GM23338 (cell line): ENCODE results near the gene WNT1. TPM values are rescaled to one million over a fixed set of nuclear protein-coding genes. Genes with fewer than 3 reads are reported as not detected.

ENCODE experiments used
- ATAC-seq: fragments of 200-7000 bp; cut with Tn5 transposase; 3 replicates; pipeline ENCODE4 v1.9.1; 2020
- DNase-seq: peaks from one replicate; pipeline ENCODE4 v3.0.0-alpha.2; 2015; ENCODE audit warnings: low spot score
- H2AFZ ChIP-seq: fragments of 200-600 bp; sonication (generic); 2 replicates; pipeline ENCODE4 v1.8.0; 2016; ENCODE audit warnings: antibody characterized with exemption, mild to moderate bottlenecking, moderate library complexity
- H3F3A ChIP-seq: fragments of 200-600 bp; sonication (generic); replicated peaks from 2 replicates; pipeline ENCODE4 v1.8.0; 2017; ENCODE audit warnings: antibody characterized with exemption, mixed run types, low read depth
- H3K27ac ChIP-seq: fragments of 200-600 bp; sonication (generic); 2 replicates; pipeline ENCODE4 v1.6.1; 2016; ENCODE audit warnings: low read depth
- H3K27me3 ChIP-seq: fragments of 200-600 bp; sonication (generic); 2 replicates; pipeline ENCODE4 v1.8.0; 2016; ENCODE audit warnings: mild to moderate bottlenecking, mixed run types, moderate library complexity; ENCODE audit not compliant: insufficient read depth
- H3K36me3 ChIP-seq: fragments of 200-600 bp; sonication (generic); 2 replicates; pipeline ENCODE4 v1.8.0; 2016; ENCODE audit warnings: mild to moderate bottlenecking; ENCODE audit not compliant: insufficient read depth
- H3K4me1 ChIP-seq: fragments of 200-600 bp; sonication (generic); 2 replicates; pipeline ENCODE4 v1.8.0; 2016; ENCODE audit warnings: mild to moderate bottlenecking, moderate library complexity; ENCODE audit not compliant: insufficient read depth
- H3K4me2 ChIP-seq: fragments of 200-600 bp; sonication (generic); 2 replicates; pipeline ENCODE4 v1.7.1; 2017; ENCODE audit warnings: mixed run types
- H3K4me3 ChIP-seq: fragments of 200-600 bp; sonication (generic); 2 replicates; pipeline ENCODE4 v1.6.1; 2016; ENCODE audit warnings: mixed run types
- H3K79me2 ChIP-seq: fragments of 200-600 bp; sonication (generic); replicated peaks from 2 replicates; pipeline ENCODE4 v1.8.0; 2017; ENCODE audit warnings: mild to moderate bottlenecking; ENCODE audit not compliant: insufficient read depth
- H3K9me2 ChIP-seq: fragments of 200-600 bp; sonication (generic); 2 replicates; pipeline ENCODE4 v1.8.0; 2017; ENCODE audit not compliant: insufficient read depth
- H4K20me1 ChIP-seq: fragments of 200-600 bp; sonication (generic); replicated peaks from 2 replicates; pipeline ENCODE4 v1.8.0; 2017; ENCODE audit warnings: mild to moderate bottlenecking; ENCODE audit not compliant: insufficient read depth
- H3K27ac Mint-ChIP-seq: 2 replicates; pipeline ENCODE4 v1.8.0; 2020; ENCODE audit warnings: inconsistent platforms, mild to moderate bottlenecking, moderate library complexity, mixed read lengths
- H3K27me3 Mint-ChIP-seq: 3 replicates; pipeline ENCODE4 v1.8.0; 2022; ENCODE audit warnings: low read depth, mild to moderate bottlenecking, moderate library complexity, mixed read lengths, inconsistent platforms; ENCODE audit not compliant: insufficient read depth, poor library complexity
- H3K36me3 Mint-ChIP-seq: 3 replicates; pipeline ENCODE4 v1.8.0; 2021; ENCODE audit warnings: low read depth, mild to moderate bottlenecking, inconsistent platforms, moderate library complexity, mixed read lengths
- H3K4me1 Mint-ChIP-seq: 3 replicates; pipeline ENCODE4 v1.8.0; 2020; ENCODE audit warnings: mild to moderate bottlenecking, inconsistent platforms, mixed read lengths
- H3K4me3 Mint-ChIP-seq: 3 replicates; pipeline ENCODE4 v1.8.0; 2021; ENCODE audit warnings: moderate library complexity, mild to moderate bottlenecking, inconsistent platforms, mixed read lengths
- H3K9me3 Mint-ChIP-seq: 3 replicates; pipeline ENCODE4 v1.8.0; 2020; ENCODE audit warnings: moderate library complexity, mild to moderate bottlenecking, inconsistent platforms, mixed read lengths
- CREB1 ChIP-seq: fragments of 250-450 bp; sonication (Bioruptor Pico); IDR thresholded peaks from 2 replicates; pipeline ENCODE4 v1.5.0; 2020; ENCODE audit warnings: low read depth, mild to moderate bottlenecking, moderate library complexity
- CTCF ChIP-seq, 2 experiments: fragments of 200-600 bp in 1 of 2; sonication (generic) in 1 of 2; conservative IDR thresholded peaks; 2 replicates each; pipeline versions ENCODE4 v1.5.1 to v1.6.1; 2016 to 2017; ENCODE audit warnings: antibody characterized with exemption in 2 of 2, low read depth in 2 of 2, mild to moderate bottlenecking in 2 of 2, moderate library complexity in 1 of 2
- EZH2 ChIP-seq: fragments of 200-600 bp; sonication (generic); IDR thresholded peaks from one replicate; pipeline ENCODE4 v1.8.0; 2017; ENCODE audit warnings: antibody characterized with exemption, mild to moderate bottlenecking, low read depth; ENCODE audit not compliant: unreplicated experiment
- EZH2phosphoT487 ChIP-seq: fragments of 200-600 bp; sonication (generic); IDR thresholded peaks from one replicate; pipeline ENCODE4 v1.8.1; 2018; ENCODE audit warnings: antibody characterized with exemption; ENCODE audit not compliant: unreplicated experiment
- NANOG ChIP-seq: IDR thresholded peaks from 2 replicates; pipeline ENCODE4 v1.6.1; 2016; ENCODE audit warnings: antibody characterized with exemption, borderline replicate concordance
- ZNF114 ChIP-seq: fragments of 250-450 bp; sonication (Bioruptor Pico); IDR thresholded peaks from 2 replicates; pipeline ENCODE4 v1.5.0; 2020; ENCODE audit warnings: mild to moderate bottlenecking, moderate library complexity
- polyA plus RNA-seq: library from polyadenylated mRNA; unstranded; fragments of >200 nt; fragmentation: Nextera tagmentation; extraction: Ambion mirVana; gene quantifications from 2 replicates; pipeline ENCODE4 v1.2.1, GENCODE V29; 2016
- total RNA-seq: library from RNA; depleted of rRNA; stranded (reverse); fragments of >200 nt; shearing (Covaris generic); gene quantifications from 2 replicates; pipeline ENCODE4 v1.2.3, GENCODE V29; 2014
- TF ChIP-seq, protein P1 (sequence below): IDR thresholded peaks from one replicate; pipeline ENCODE4 v1.6.1; 2018; ENCODE audit warnings: antibody characterized with exemption; ENCODE audit not compliant: unreplicated experiment
- TF ChIP-seq, protein P2 (sequence below): fragments of 250-450 bp; sonication (Bioruptor Pico); IDR thresholded peaks from 2 replicates; pipeline ENCODE4 v1.5.0; 2020; ENCODE audit warnings: mild to moderate bottlenecking, moderate library complexity

The WNT1 gene
- total and polyA plus RNA-seq, 2 experiments from 2014 or later: not detected

- Histone ChIP-seq H3K4me3 (no peak overlapping the region), H3K36me3 (no peaks in the 10 kb centered on the region)
- no peak for TF ChIP-seq NANOG
- TF ChIP-seq ZNF114 (CRISPR knock-in tag): no peak
- TF ChIP-seq CREB1: no peak
- TF ChIP-seq, protein P1, sequence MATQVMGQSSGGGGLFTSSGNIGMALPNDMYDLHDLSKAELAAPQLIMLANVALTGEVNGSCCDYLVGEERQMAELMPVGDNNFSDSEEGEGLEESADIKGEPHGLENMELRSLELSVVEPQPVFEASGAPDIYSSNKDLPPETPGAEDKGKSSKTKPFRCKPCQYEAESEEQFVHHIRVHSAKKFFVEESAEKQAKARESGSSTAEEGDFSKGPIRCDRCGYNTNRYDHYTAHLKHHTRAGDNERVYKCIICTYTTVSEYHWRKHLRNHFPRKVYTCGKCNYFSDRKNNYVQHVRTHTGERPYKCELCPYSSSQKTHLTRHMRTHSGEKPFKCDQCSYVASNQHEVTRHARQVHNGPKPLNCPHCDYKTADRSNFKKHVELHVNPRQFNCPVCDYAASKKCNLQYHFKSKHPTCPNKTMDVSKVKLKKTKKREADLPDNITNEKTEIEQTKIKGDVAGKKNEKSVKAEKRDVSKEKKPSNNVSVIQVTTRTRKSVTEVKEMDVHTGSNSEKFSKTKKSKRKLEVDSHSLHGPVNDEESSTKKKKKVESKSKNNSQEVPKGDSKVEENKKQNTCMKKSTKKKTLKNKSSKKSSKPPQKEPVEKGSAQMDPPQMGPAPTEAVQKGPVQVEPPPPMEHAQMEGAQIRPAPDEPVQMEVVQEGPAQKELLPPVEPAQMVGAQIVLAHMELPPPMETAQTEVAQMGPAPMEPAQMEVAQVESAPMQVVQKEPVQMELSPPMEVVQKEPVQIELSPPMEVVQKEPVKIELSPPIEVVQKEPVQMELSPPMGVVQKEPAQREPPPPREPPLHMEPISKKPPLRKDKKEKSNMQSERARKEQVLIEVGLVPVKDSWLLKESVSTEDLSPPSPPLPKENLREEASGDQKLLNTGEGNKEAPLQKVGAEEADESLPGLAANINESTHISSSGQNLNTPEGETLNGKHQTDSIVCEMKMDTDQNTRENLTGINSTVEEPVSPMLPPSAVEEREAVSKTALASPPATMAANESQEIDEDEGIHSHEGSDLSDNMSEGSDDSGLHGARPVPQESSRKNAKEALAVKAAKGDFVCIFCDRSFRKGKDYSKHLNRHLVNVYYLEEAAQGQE: no peak
- TF ChIP-seq EZH2: no peak
- no peak for TF ChIP-seq CTCF (conservative IDR thresholded peaks at IDR 0.05; ENCODE audit: low read depth in 2 of 2)
- TF ChIP-seq EZH2phosphoT487: no peak
- TF ChIP-seq, protein P2, sequence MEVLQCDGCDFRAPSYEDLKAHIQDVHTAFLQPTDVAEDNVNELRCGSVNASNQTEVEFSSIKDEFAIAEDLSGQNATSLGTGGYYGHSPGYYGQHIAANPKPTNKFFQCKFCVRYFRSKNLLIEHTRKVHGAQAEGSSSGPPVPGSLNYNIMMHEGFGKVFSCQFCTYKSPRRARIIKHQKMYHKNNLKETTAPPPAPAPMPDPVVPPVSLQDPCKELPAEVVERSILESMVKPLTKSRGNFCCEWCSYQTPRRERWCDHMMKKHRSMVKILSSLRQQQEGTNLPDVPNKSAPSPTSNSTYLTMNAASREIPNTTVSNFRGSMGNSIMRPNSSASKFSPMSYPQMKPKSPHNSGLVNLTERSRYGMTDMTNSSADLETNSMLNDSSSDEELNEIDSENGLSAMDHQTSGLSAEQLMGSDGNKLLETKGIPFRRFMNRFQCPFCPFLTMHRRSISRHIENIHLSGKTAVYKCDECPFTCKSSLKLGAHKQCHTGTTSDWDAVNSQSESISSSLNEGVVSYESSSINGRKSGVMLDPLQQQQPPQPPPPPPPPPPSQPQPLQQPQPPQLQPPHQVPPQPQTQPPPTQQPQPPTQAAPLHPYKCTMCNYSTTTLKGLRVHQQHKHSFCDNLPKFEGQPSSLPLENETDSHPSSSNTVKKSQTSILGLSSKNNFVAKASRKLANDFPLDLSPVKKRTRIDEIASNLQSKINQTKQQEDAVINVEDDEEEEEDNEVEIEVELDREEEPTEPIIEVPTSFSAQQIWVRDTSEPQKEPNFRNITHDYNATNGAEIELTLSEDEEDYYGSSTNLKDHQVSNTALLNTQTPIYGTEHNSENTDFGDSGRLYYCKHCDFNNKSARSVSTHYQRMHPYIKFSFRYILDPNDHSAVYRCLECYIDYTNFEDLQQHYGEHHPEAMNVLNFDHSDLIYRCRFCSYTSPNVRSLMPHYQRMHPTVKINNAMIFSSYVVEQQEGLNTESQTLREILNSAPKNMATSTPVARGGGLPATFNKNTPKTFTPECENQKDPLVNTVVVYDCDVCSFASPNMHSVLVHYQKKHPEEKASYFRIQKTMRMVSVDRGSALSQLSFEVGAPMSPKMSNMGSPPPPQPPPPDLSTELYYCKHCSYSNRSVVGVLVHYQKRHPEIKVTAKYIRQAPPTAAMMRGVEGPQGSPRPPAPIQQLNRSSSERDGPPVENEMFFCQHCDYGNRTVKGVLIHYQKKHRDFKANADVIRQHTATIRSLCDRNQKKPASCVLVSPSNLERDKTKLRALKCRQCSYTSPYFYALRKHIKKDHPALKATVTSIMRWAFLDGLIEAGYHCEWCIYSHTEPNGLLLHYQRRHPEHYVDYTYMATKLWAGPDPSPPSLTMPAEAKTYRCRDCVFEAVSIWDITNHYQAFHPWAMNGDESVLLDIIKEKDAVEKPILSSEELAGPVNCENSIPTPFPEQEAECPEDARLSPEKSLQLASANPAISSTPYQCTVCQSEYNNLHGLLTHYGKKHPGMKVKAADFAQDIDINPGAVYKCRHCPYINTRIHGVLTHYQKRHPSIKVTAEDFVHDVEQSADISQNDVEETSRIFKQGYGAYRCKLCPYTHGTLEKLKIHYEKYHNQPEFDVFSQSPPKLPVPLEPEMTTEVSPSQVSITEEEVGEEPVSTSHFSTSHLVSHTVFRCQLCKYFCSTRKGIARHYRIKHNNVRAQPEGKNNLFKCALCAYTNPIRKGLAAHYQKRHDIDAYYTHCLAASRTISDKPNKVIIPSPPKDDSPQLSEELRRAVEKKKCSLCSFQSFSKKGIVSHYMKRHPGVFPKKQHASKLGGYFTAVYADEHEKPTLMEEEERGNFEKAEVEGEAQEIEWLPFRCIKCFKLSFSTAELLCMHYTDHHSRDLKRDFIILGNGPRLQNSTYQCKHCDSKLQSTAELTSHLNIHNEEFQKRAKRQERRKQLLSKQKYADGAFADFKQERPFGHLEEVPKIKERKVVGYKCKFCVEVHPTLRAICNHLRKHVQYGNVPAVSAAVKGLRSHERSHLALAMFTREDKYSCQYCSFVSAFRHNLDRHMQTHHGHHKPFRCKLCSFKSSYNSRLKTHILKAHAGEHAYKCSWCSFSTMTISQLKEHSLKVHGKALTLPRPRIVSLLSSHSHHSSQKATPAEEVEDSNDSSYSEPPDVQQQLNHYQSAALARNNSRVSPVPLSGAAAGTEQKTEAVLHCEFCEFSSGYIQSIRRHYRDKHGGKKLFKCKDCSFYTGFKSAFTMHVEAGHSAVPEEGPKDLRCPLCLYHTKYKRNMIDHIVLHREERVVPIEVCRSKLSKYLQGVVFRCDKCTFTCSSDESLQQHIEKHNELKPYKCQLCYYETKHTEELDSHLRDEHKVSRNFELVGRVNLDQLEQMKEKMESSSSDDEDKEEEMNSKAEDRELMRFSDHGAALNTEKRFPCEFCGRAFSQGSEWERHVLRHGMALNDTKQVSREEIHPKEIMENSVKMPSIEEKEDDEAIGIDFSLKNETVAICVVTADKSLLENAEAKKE: no peak
Observed at GRCh38 chr12:48960834-48961233, 17.3 kb upstream of the WNT1 start.

More at GRCh38 chr12:48960834-48961233, 17.3 kb upstream of the WNT1 start:
- H3K27ac Mint-ChIP-seq: no peak overlapping the region
- Histone ChIP-seq H3K79me2 (peaks cover 10% of the 10 kb centered on the region), H2AFZ (no peak overlapping the region), H3K27ac (no peak overlapping the region), H3K9me2 (no peaks in the 10 kb centered on the region), H3F3A (peaks cover 10% of the 10 kb centered on the region), H4K20me1 (peaks cover 1% of the 10 kb centered on the region; the same call in 1 of the 2 replicates), H3K4me1 (peaks cover 16% of the 10 kb centered on the region), H3K4me2 (no peak overlapping the region), H3K27me3 (peaks cover 4% of the 10 kb centered on the region)
- ATAC-seq (no peak), DNase-seq (no peak)
- no peaks in the 10 kb centered on the region; the same call in 2 of the 3 replicates for H3K9me3 Mint-ChIP-seq
- H3K27me3 Mint-ChIP-seq: peaks cover 19% of the 10 kb centered on the region
- no peak overlapping the region; the same call in 2 of the 3 replicates for H3K4me3 Mint-ChIP-seq
- peaks cover 32% of the 10 kb centered on the region; the same call in 2 of the 3 replicates for H3K4me1 Mint-ChIP-seq
- H3K36me3 Mint-ChIP-seq: peaks cover 5% of the 10 kb centered on the region
